Neuronal stem cell (in vitro differentiated cells): ENCODE results near the gene NAT14.

ENCODE experiments used
- DNase-seq: peaks from one replicate; pipeline ENCODE4 v3.0.0-alpha.2; 2013; ENCODE audit warnings: low spot score
- H2AFZ ChIP-seq: one replicate; pipeline ENCODE4 v1.6.1; 2013; ENCODE audit warnings: mild to moderate bottlenecking, low read length, inconsistent platforms
- H2AK5ac ChIP-seq: 2 replicates; pipeline ENCODE4 v1.6.1; 2013; ENCODE audit warnings: low read depth, mild to moderate bottlenecking, inconsistent platforms, low read length, moderate library complexity, mixed read lengths
- H2BK120ac ChIP-seq: 2 replicates; pipeline ENCODE4 v1.6.1; 2013; ENCODE audit warnings: low read depth, mild to moderate bottlenecking, inconsistent platforms, low read length, moderate library complexity, mixed read lengths
- H2BK12ac ChIP-seq: one replicate; pipeline ENCODE4 v1.6.1; 2013; ENCODE audit warnings: low read length, inconsistent platforms
- H2BK15ac ChIP-seq: 2 replicates; pipeline ENCODE4 v1.6.1; 2013; ENCODE audit warnings: mild to moderate bottlenecking, low read length, inconsistent platforms, mixed read lengths
- H2BK5ac ChIP-seq: one replicate; pipeline ENCODE4 v1.6.1; 2013; ENCODE audit warnings: inconsistent platforms, mild to moderate bottlenecking, low read length, moderate library complexity
- H3K14ac ChIP-seq: one replicate; pipeline ENCODE4 v1.6.1; 2013; ENCODE audit warnings: low read length, inconsistent platforms
- H3K18ac ChIP-seq: 2 replicates; pipeline ENCODE4 v1.6.1; 2013; ENCODE audit warnings: low read length, inconsistent platforms
- H3K23ac ChIP-seq: 2 replicates; pipeline ENCODE4 v1.6.1; 2013; ENCODE audit warnings: low read depth, mild to moderate bottlenecking, mixed read lengths, low read length, inconsistent platforms; ENCODE audit not compliant: poor library complexity
- H3K27ac ChIP-seq: replicated peaks from 3 replicates; pipeline ENCODE4 v1.5.1; 2013; ENCODE audit warnings: low read length, inconsistent platforms
- H3K27me3 ChIP-seq, 3 experiments: 2 replicates each; pipeline ENCODE4 v1.6.1; 2013; ENCODE audit warnings: low read length in 3 of 3, mild to moderate bottlenecking in 2 of 3, inconsistent platforms in 1 of 3, low read depth in 1 of 3, mixed read lengths in 1 of 3, moderate library complexity in 1 of 3; ENCODE audit not compliant: control insufficient read depth in 3 of 3, insufficient read depth in 3 of 3
- H3K36me3 ChIP-seq, 2 donors: replicated peaks in 1 of 2; 2 replicates each; pipeline ENCODE4 v1.6.1; 2013; ENCODE audit warnings: low read length in 2 of 2; ENCODE audit not compliant: control insufficient read depth in 2 of 2, insufficient read depth in 2 of 2
- H3K4ac ChIP-seq: 2 replicates; pipeline ENCODE4 v1.6.1; 2013; ENCODE audit warnings: inconsistent platforms, mild to moderate bottlenecking, low read length, moderate library complexity
- H3K4me1 ChIP-seq, 2 donors: 1 replicate in 1 of 2; 2 replicates in 1 of 2; pipeline ENCODE4 v1.6.1; 2013; ENCODE audit warnings: low read length in 2 of 2, low read depth in 1 of 2; ENCODE audit not compliant: control insufficient read depth in 2 of 2, insufficient read depth in 1 of 2
- H3K4me2 ChIP-seq: one replicate; pipeline ENCODE4 v1.6.1; 2013; ENCODE audit warnings: mild to moderate bottlenecking, low read length, inconsistent platforms; ENCODE audit not compliant: insufficient read depth, poor library complexity, severe bottlenecking
- H3K4me3 ChIP-seq, 2 donors: 2 replicates each; pipeline ENCODE4 v1.5.1; 2013; ENCODE audit warnings: low read length in 2 of 2, mild to moderate bottlenecking in 2 of 2, inconsistent platforms in 1 of 2, moderate library complexity in 1 of 2
- H3K79me1 ChIP-seq: one replicate; pipeline ENCODE4 v1.6.1; 2013; ENCODE audit warnings: low read depth, mild to moderate bottlenecking, inconsistent platforms, low read length, moderate library complexity
- H3K9ac ChIP-seq: one replicate; pipeline ENCODE4 v1.6.1; 2013; ENCODE audit warnings: mild to moderate bottlenecking, low read depth, low read length, inconsistent platforms; ENCODE audit not compliant: poor library complexity
- H3K9me3 ChIP-seq, 2 donors: replicated peaks in 1 of 2; 2 replicates each; pipeline versions ENCODE3 to v1.6.1; 2013; ENCODE audit warnings: low read length in 2 of 2, mild to moderate bottlenecking in 2 of 2, inconsistent platforms in 1 of 2, low read depth in 1 of 2, mixed read lengths in 1 of 2, moderate library complexity in 1 of 2; ENCODE audit not compliant: control insufficient read depth in 2 of 2, insufficient read depth in 1 of 2
- H4K8ac ChIP-seq: one replicate; pipeline ENCODE4 v1.6.1; 2013; ENCODE audit warnings: low read depth, mild to moderate bottlenecking, inconsistent platforms, low read length, moderate library complexity
- H4K91ac ChIP-seq: one replicate; pipeline ENCODE4 v1.6.1; 2013; ENCODE audit warnings: low read length, low read depth, mild to moderate bottlenecking, inconsistent platforms; ENCODE audit not compliant: poor library complexity
- WGBS, 2 donors: extraction: QIAGEN DNeasy Blood & Tissue Kit; methylation state at CpG; one replicate each; pipeline ENCODE4 v1.1.7; 2013; ENCODE audit warnings: missing lambda C conversion rate in 2 of 2, mixed read lengths in 1 of 2; ENCODE audit not compliant: insufficient read length in 2 of 2, insufficient replicate concordance in 1 of 2; ENCODE audit errors: extremely low coverage in 2 of 2; 5-methylcytosine and 5-hydroxymethylcytosine counted together

Gene NAT14

GRCh38 chr19:55440411-55441105, 44.4 kb upstream of the NAT14 start:
- Histone ChIP-seq H3K79me1 (peaks cover 2% of the 10 kb centered on the region), H2AK5ac (peak overlapping the region; percentile 5), H2BK15ac (no peak overlapping the region), H3K9ac (no peak overlapping the region), H3K4me1 (peaks cover 6 to 15% of the 10 kb centered on the region in 2 donors), H3K27ac (no peak overlapping the region), H3K9me3 (peaks cover 0 to 2% of the 10 kb centered on the region in 2 donors), H3K4ac (no peak overlapping the region), H3K18ac (peak overlapping the region; percentile 27), H3K14ac (no peak overlapping the region), H3K4me3 (no peak overlapping the region), H4K8ac (no peak overlapping the region), H2BK12ac (no peak overlapping the region), H2BK120ac (no peak overlapping the region), H3K27me3 (peaks cover 32 to 74% (median 65%) of the 10 kb centered on the region in 3 experiments), H2AFZ (no peak overlapping the region), H2BK5ac (no peak overlapping the region), H3K4me2 (peak overlapping the region; percentile 19), H4K91ac (no peak overlapping the region), H3K23ac (peak overlapping the region; percentile 85), H3K36me3 (no peaks in the 10 kb centered on the region)
- no peak for DNase-seq
- no CpG with 5 or more reads among the region's 39 CpGs for WGBS, 2 donors

- Histone ChIP-seq H3K4me3 (no peak overlapping the region), H3K4me2 (no peak overlapping the region), H3K36me3 (no peaks in the 10 kb centered on the region), H2BK5ac (no peak overlapping the region), H2BK120ac (no peak overlapping the region), H3K27ac (no peak overlapping the region), H3K79me1 (peaks cover 2% of the 10 kb centered on the region), H2AFZ (no peak overlapping the region), H2AK5ac (no peak overlapping the region), H3K23ac (no peak overlapping the region), H2BK15ac (no peak overlapping the region), H3K9ac (no peak overlapping the region), H3K4me1 (peaks cover 6 to 15% of the 10 kb centered on the region in 2 donors), H4K91ac (no peak overlapping the region), H3K27me3 (peaks cover 32 to 78% (median 68%) of the 10 kb centered on the region in 3 experiments), H4K8ac (no peak overlapping the region), H3K14ac (no peak overlapping the region), H2BK12ac (no peak overlapping the region), H3K9me3 (peaks cover 0 to 2% of the 10 kb centered on the region in 2 donors), H3K18ac (peak overlapping the region; percentile 6), H3K4ac (no peak overlapping the region)
- DNase-seq, result no peak
- WGBS, 2 donors, result no CpG with 5 or more reads among the region's 21 CpGs
These were observed 43.7 kb upstream of the NAT14 start for GRCh38 chr19:55441319-55441691.

- no peak overlapping the region for H2AK5ac ChIP-seq
- H3K14ac ChIP-seq, result no peak overlapping the region
- peaks cover 2% of the 10 kb centered on the region for H3K79me1 ChIP-seq
- no peak overlapping the region for H3K4me3 ChIP-seq
- no peak overlapping the region for H2BK5ac ChIP-seq
- no peak overlapping the region for H2BK12ac ChIP-seq
- no peak overlapping the region for H3K4me2 ChIP-seq
- peaks cover 32 to 81% (median 72%) of the 10 kb centered on the region in 3 experiments for H3K27me3 ChIP-seq
- WGBS, 2 donors, result no CpG with 5 or more reads among the region's 39 CpGs
- H4K91ac ChIP-seq, result no peak overlapping the region
- no peak overlapping the region for H2AFZ ChIP-seq
- H3K9me3 ChIP-seq, result peaks cover 0 to 2% of the 10 kb centered on the region in 2 donors
- peaks cover 6 to 15% of the 10 kb centered on the region in 2 donors for H3K4me1 ChIP-seq
- H3K27ac ChIP-seq, result no peak overlapping the region
- no peak overlapping the region for H2BK15ac ChIP-seq
- H3K4ac ChIP-seq, result no peak overlapping the region
- H3K18ac ChIP-seq, result peak overlapping the region; percentile 55
- H3K23ac ChIP-seq, result no peak overlapping the region
- H3K9ac ChIP-seq, result no peak overlapping the region
- no peak for DNase-seq
- H2BK120ac ChIP-seq, result no peak overlapping the region
- no peaks in the 10 kb centered on the region for H3K36me3 ChIP-seq
- H4K8ac ChIP-seq, result no peak overlapping the region
These were observed 43.2 kb upstream of the NAT14 start for GRCh38 chr19:55441692-55442321.

- Histone ChIP-seq H3K23ac (no peak overlapping the region), H2BK5ac (no peak overlapping the region), H2BK15ac (no peak overlapping the region), H3K4me3 (no peak overlapping the region), H3K14ac (no peak overlapping the region), H3K18ac (no peak overlapping the region), H3K9me3 (peaks cover 0 to 2% of the 10 kb centered on the region in 2 donors), H2AK5ac (no peak overlapping the region), H2AFZ (peak overlapping the region; percentile 71), H3K79me1 (peaks cover 2% of the 10 kb centered on the region), H2BK120ac (no peak overlapping the region), H3K36me3 (no peaks in the 10 kb centered on the region), H3K27me3 (peaks cover 32 to 87% (median 78%) of the 10 kb centered on the region in 3 experiments), H3K4me1 (peaks cover 6 to 15% of the 10 kb centered on the region in 2 donors), H4K91ac (no peak overlapping the region), H4K8ac (no peak overlapping the region), H3K4me2 (peak overlapping the region; percentile 38), H3K9ac (no peak overlapping the region), H2BK12ac (no peak overlapping the region), H3K27ac (no peak overlapping the region), H3K4ac (no peak overlapping the region)
- WGBS, 2 donors, result no CpG with 5 or more reads among the region's 72 CpGs
- no peak for DNase-seq
These were observed 42.5 kb upstream of the NAT14 start for GRCh38 chr19:55442372-55442961.
